GM12878 (cell line): ENCODE measurements around the gene ZNF507. TPM values are rescaled to one million over a fixed set of nuclear protein-coding genes. Genes with fewer than 3 reads are reported as not detected.

Source experiments
- BCL3 ChIP-seq: IDR thresholded peaks from 2 replicates; pipeline ENCODE4 v1.6.1; 2011; ENCODE audit warnings: borderline replicate concordance, low read depth, mild to moderate bottlenecking, moderate library complexity, low read length; ENCODE audit not compliant: insufficient read depth, poor library complexity, severe bottlenecking
- CEBPZ ChIP-seq: fragments of 150-350 bp; IDR thresholded peaks from 2 replicates; pipeline ENCODE4 v1.6.1; 2016; ENCODE audit warnings: low read depth, low read length
- CHD4 ChIP-seq: fragments of 200-600 bp; sonication (generic); IDR thresholded peaks from 2 replicates; pipeline ENCODE4 v1.6.1; 2016; ENCODE audit warnings: mild to moderate bottlenecking
- NFXL1 ChIP-seq: fragments of 450-650 bp; IDR thresholded peaks from 2 replicates; pipeline ENCODE4 v1.6.1; 2017; ENCODE audit warnings: antibody characterized with exemption, mild to moderate bottlenecking, borderline replicate concordance
- NKRF ChIP-seq: fragments of 450-650 bp; conservative IDR thresholded peaks from 2 replicates; pipeline ENCODE4 v1.6.1; 2017; ENCODE audit warnings: mild to moderate bottlenecking, moderate library complexity
- NR2C1 ChIP-seq: fragments of 450-650 bp; IDR thresholded peaks from 2 replicates; pipeline ENCODE4 v1.6.1; 2017; ENCODE audit warnings: antibody characterized with exemption, mild to moderate bottlenecking, moderate library complexity
- NR2F1 ChIP-seq: fragments of 450-650 bp; conservative IDR thresholded peaks from 2 replicates; pipeline ENCODE4 v1.6.1; 2017; ENCODE audit warnings: mild to moderate bottlenecking
- SRF ChIP-seq, 2 experiments: IDR thresholded peaks; 2 replicates each; pipeline ENCODE4 v1.6.1; 2011; ENCODE audit warnings: low read depth in 2 of 2, low read length in 2 of 2, mild to moderate bottlenecking in 1 of 2, moderate library complexity in 1 of 2
- TBL1XR1 ChIP-seq: IDR thresholded peaks from 2 replicates; pipeline ENCODE4 v1.6.1; 2012; ENCODE audit warnings: low read depth, low read length, improper control_type of control experiment
- TCF3 ChIP-seq: IDR thresholded peaks from 2 replicates; pipeline ENCODE4 v1.6.1; 2012; ENCODE audit warnings: low read depth, mild to moderate bottlenecking, low read length, borderline replicate concordance; ENCODE audit not compliant: insufficient read depth
- WRNIP1 ChIP-seq: IDR thresholded peaks from 2 replicates; pipeline ENCODE4 v1.6.1; 2011; ENCODE audit warnings: low read depth, low read length, improper control_type of control experiment, borderline replicate concordance
- YBX1 ChIP-seq: fragments of 450-650 bp; IDR thresholded peaks from 2 replicates; pipeline ENCODE4 v1.6.1; 2016; ENCODE audit warnings: antibody characterized with exemption
- ZNF217 ChIP-seq: fragments of 450-650 bp; IDR thresholded peaks from 2 replicates; pipeline ENCODE4 v1.6.1; 2017; ENCODE audit warnings: antibody characterized with exemption, mild to moderate bottlenecking
- ZNF274 ChIP-seq: IDR thresholded peaks from one replicate; pipeline ENCODE4 v1.8.0; 2011; ENCODE audit not compliant: insufficient read length, insufficient read depth
- polyA plus RNA-seq, 11 experiments: library from polyadenylated mRNA; depleted of rRNA in 4 of 11; unstranded in 6 of 11; stranded (reverse) in 5 of 11; fragments of >200 nt; fragmentation: Nextera tagmentation in 4 of 11; fragmentation: Illumina TruSeq in 1 of 11; extraction: Ambion mirVana in 4 of 11; extraction: Trizol in 1 of 11; gene quantifications; 1 replicate in 1 of 11; 2 replicates in 10 of 11; pipeline versions ENCODE4 v1.2.1 to v1.2.3, GENCODE V29; 2011 to 2016; ENCODE audit warnings: inconsistent platforms in 2 of 11, missing spikeins in 2 of 11, low read depth in 1 of 11
- total RNA-seq, 4 experiments: library from RNA; depleted of rRNA in 3 of 4; stranded (reverse); fragments of >200 nt in 3 of 4; fragmentation: Illumina TruSeq in 1 of 4; extraction: Trizol in 1 of 4; gene quantifications; 2 replicates each; pipeline versions ENCODE4 v1.2.1 to v1.2.3, GENCODE V29; 2013 to 2021
- TF ChIP-seq, protein P1 (sequence below), 3 experiments: IDR thresholded peaks in 2 of 3; conservative IDR thresholded peaks in 1 of 3; 2 replicates each; pipeline ENCODE4 v1.5.1; 2011; ENCODE audit warnings: low read depth in 3 of 3, low read length in 3 of 3, mild to moderate bottlenecking in 3 of 3, control low read depth in 2 of 3, moderate library complexity in 2 of 3, inconsistent platforms in 1 of 3, mixed read lengths in 1 of 3; ENCODE audit not compliant: control insufficient read depth in 2 of 3, insufficient read depth in 1 of 3; ENCODE audit errors: extremely low read depth in 1 of 3
- TF ChIP-seq, protein P2 (sequence below): fragments of 450-650 bp; IDR thresholded peaks from 2 replicates; pipeline ENCODE4 v1.6.1; 2016; ENCODE audit warnings: mild to moderate bottlenecking, moderate library complexity, borderline replicate concordance

Gene ZNF507
- total and polyA plus RNA-seq, 10 of the 15 experiments (the other 5 are each of a cell fraction or from before 2014, with no cell fraction given) = 2.3 to 18.4 (median 10.1) TPM

GRCh38 chr19:32405431-32406160 is 60.2 kb downstream of the ZNF507 start, which contains the start of gene DPY19L3 (continued):
- TF ChIP-seq ZNF217 (peak; percentile 63), CHD4 (no peak), NR2C1 (no peak), CEBPZ (no peak), WRNIP1 (no peak), TCF3 (peak; percentile 48; the same call in 1 of the 2 replicates), NKRF (peak; percentile 83; the same call in 1 of the 2 replicates), NFXL1 (0 out of 2 replicates have a peak, but pooled peaks have one; percentile 63), TBL1XR1 (no peak), SRF (IDR thresholded peaks at IDR 0.05; ENCODE audit: low read depth in 2 of 2, low read length in 2 of 2) (peak; percentile 99 to 100), BCL3 (no peak), NR2F1 (peak; percentile 45), ZNF274 (no peak), YBX1 (no peak)
- TF ChIP-seq, protein P1, sequence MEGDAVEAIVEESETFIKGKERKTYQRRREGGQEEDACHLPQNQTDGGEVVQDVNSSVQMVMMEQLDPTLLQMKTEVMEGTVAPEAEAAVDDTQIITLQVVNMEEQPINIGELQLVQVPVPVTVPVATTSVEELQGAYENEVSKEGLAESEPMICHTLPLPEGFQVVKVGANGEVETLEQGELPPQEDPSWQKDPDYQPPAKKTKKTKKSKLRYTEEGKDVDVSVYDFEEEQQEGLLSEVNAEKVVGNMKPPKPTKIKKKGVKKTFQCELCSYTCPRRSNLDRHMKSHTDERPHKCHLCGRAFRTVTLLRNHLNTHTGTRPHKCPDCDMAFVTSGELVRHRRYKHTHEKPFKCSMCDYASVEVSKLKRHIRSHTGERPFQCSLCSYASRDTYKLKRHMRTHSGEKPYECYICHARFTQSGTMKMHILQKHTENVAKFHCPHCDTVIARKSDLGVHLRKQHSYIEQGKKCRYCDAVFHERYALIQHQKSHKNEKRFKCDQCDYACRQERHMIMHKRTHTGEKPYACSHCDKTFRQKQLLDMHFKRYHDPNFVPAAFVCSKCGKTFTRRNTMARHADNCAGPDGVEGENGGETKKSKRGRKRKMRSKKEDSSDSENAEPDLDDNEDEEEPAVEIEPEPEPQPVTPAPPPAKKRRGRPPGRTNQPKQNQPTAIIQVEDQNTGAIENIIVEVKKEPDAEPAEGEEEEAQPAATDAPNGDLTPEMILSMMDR (IDR thresholded peaks at IDR 0.05 in 2 of 3, conservative IDR thresholded peaks at IDR 0.05 in 1 of 3; ENCODE audit: control insufficient read depth in 2 of 3, extremely low read depth in 1 of 3, insufficient read depth in 1 of 3, low read depth in 3 of 3, low read length in 3 of 3) = no peak
- TF ChIP-seq, protein P2, sequence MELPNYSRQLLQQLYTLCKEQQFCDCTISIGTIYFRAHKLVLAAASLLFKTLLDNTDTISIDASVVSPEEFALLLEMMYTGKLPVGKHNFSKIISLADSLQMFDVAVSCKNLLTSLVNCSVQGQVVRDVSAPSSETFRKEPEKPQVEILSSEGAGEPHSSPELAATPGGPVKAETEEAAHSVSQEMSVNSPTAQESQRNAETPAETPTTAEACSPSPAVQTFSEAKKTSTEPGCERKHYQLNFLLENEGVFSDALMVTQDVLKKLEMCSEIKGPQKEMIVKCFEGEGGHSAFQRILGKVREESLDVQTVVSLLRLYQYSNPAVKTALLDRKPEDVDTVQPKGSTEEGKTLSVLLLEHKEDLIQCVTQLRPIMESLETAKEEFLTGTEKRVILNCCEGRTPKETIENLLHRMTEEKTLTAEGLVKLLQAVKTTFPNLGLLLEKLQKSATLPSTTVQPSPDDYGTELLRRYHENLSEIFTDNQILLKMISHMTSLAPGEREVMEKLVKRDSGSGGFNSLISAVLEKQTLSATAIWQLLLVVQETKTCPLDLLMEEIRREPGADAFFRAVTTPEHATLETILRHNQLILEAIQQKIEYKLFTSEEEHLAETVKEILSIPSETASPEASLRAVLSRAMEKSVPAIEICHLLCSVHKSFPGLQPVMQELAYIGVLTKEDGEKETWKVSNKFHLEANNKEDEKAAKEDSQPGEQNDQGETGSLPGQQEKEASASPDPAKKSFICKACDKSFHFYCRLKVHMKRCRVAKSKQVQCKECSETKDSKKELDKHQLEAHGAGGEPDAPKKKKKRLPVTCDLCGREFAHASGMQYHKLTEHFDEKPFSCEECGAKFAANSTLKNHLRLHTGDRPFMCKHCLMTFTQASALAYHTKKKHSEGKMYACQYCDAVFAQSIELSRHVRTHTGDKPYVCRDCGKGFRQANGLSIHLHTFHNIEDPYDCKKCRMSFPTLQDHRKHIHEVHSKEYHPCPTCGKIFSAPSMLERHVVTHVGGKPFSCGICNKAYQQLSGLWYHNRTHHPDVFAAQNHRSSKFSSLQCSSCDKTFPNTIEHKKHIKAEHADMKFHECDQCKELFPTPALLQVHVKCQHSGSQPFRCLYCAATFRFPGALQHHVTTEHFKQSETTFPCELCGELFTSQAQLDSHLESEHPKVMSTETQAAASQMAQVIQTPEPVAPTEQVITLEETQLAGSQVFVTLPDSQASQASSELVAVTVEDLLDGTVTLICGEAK = peak; percentile 92
